Astrocyte (in vitro differentiated cells and primary cell): ENCODE measurements around the gene FMN2.

Experiments used
- EZH2 ChIP-seq: IDR thresholded peaks from 2 replicates; pipeline ENCODE4 v1.6.1; 2012; ENCODE audit warnings: mild to moderate bottlenecking, low read length, inconsistent platforms; ENCODE audit not compliant: insufficient read depth
- TF ChIP-seq, protein P1 (sequence below): IDR thresholded peaks from 2 replicates; pipeline ENCODE4 v1.5.1; 2011; ENCODE audit warnings: low read depth, mild to moderate bottlenecking, inconsistent platforms, low read length, moderate library complexity; ENCODE audit not compliant: insufficient read depth

DNA sequence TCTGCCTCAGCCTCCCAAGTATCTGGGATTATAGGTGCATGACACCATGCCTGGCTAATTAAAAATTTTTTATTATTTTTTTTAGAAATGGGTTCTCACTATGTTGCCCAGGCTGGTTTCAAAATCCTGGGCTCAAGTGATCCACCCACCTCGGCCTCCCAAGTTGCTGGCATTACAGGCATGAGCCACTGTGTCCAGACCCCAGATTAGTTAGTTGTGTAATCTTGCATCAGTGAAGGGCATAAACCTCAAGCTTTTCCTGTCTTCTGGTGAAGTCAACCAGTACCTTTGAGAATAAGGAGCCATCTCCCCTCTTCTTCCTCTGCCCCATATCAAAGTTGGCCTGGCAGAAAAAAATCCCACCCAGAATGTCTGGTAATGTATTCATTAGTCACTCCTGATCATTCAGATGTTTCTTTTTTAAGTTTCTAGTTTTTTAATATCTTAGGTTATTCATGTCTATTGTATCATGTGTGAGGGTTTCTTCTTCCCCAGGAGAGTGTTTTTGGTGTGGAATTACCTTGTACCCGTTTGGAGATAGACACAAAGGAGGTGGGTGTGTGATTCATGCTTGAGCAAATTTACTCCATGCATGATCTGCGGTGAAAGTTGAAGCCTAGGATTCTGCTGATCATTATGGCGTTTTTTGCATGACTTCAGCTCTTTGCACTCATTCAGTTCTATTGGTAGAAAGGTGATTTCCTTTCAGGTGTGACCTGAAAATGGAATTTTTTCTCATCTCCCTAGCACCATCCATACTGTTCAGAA, 144.0 kb downstream of the FMN2 start:
- TF ChIP-seq, protein P1, sequence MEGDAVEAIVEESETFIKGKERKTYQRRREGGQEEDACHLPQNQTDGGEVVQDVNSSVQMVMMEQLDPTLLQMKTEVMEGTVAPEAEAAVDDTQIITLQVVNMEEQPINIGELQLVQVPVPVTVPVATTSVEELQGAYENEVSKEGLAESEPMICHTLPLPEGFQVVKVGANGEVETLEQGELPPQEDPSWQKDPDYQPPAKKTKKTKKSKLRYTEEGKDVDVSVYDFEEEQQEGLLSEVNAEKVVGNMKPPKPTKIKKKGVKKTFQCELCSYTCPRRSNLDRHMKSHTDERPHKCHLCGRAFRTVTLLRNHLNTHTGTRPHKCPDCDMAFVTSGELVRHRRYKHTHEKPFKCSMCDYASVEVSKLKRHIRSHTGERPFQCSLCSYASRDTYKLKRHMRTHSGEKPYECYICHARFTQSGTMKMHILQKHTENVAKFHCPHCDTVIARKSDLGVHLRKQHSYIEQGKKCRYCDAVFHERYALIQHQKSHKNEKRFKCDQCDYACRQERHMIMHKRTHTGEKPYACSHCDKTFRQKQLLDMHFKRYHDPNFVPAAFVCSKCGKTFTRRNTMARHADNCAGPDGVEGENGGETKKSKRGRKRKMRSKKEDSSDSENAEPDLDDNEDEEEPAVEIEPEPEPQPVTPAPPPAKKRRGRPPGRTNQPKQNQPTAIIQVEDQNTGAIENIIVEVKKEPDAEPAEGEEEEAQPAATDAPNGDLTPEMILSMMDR: no peak
- TF ChIP-seq EZH2: no peak
